IPS-11a (cell line): ENCODE measurements around the gene ALOX12.

Experiments
- H3K4me3 ChIP-seq: one replicate; pipeline ENCODE4 v1.5.1; 2013; ENCODE audit warnings: low read depth, low read length, control low read depth

ALOX12 gene

DNA sequence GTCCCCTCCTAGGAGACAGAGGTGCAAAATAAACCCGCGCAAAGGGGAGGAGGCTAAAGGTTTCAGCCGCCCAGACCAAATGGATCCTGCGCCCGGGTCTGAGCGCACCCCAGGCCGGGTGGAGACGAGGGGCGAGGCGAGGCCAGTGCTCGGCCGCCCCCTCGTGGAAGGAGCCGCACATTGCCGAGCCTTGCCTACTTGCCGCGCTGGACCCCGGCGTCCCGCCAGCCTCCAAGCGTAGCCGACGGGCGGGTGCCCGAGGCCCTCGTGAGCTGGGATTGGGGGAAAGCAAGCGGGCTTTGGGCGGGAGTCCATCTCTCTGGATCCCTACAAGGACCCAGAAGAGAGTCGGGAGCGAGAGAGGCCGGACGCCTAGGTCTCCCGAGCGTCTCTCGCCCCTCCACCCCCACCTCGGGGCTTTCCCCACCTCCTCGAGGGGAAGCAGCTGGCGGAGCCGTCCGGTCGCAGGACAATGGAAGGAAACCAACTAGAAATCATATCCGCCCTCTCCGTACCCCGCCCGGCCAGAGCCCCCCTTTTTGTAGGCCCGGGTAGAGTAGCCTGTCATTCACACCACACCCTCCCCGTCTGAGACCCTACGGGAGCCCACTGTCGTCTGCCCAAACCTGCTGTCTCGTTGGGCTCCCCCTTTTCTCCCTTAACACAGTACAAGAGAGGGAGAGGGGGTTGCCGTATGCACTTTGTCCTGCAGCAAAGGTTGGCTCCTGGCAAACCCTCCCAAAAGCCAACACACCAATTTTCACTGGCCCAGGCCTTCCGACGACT lies 26.3 kb downstream of the ALOX12 start:
- peak overlapping the region; percentile 17 for H3K4me3 ChIP-seq

DNA sequence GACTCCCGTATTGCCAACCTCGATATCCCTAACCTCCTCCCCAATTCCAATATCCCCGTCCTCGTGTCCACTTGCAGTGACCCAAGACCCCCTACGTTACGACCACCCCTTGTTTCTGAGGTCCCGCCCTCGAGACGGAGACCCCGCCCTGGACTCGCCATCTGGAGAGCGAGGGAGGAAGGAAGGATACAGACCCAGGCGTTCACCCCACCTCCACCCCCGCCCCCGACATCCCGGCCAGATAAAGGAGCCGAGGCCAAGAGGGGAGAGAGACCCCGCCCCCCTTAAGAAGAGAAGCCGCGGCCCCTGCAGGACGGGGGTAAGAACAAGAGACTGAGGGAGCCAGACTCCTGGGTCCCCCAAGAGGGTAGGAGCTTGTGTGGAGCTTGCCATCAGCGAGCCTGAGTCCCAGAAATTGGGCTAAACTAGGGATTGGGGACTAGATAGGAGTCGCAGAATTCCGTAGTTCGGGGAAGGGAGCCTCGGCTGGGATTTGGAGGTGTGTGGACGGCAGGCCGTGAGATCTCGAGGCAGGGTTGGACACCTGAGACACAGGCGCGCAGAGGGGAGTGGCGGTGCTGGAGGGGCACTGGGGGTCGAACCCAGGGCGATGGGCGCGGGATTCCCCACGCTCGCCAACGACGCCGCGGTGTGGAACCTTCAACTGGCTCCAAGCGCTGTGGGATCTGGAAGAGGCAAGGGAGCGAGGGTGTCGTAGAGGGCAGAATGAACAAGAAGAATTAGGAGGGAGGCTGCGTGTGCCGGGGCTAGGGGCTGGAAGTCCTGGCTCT lies 27.1 kb downstream of the ALOX12 start, which contains the start of gene BCL6B:
BCL6B (plus strand) TSS at position 270 of the 791 bp plus-strand sequence. CDS start 622 bp downstream, outside the sequence.
- peak within 1 kb of the TSS; percentile 17 for H3K4me3 ChIP-seq

DNA sequence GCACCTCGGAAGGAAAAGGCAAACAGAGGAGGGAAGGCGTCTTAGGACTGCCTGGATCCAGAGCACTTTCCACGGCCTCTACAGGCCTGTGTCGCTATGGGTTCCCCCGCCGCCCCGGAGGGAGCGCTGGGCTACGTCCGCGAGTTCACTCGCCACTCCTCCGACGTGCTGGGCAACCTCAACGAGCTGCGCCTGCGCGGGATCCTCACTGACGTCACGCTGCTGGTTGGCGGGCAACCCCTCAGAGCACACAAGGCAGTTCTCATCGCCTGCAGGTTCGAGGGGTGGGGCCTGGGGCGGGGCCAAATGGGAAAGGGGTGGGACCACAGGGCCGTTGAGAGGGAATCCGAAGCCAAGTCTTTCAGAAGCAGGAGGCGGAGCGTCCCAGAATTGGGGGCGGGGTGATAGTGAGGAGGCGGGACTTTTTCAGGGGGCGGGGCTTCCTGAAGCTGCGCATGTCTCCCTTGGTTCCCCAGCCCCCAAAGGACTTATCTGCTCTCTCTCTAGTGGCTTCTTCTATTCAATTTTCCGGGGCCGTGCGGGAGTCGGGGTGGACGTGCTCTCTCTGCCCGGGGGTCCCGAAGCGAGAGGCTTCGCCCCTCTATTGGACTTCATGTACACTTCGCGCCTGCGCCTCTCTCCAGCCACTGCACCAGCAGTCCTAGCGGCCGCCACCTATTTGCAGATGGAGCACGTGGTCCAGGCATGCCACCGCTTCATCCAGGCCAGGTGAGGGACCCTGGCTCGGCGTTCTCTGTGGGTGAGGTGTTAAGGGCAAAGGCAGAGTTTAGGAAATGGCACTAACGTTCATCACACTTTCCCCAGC lies 27.9 kb downstream of the ALOX12 start:
- H3K4me3 ChIP-seq: peak overlapping the region; percentile 9

DNA sequence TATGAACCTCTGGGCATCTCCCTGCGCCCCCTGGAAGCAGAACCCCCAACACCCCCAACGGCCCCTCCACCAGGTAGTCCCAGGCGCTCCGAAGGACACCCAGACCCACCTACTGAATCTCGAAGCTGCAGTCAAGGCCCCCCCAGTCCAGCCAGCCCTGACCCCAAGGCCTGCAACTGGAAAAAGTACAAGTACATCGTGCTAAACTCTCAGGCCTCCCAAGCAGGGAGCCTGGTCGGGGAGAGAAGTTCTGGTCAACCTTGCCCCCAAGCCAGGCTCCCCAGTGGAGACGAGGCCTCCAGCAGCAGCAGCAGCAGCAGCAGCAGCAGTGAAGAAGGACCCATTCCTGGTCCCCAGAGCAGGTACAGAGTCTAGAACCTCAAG lies 28.5 kb downstream of the ALOX12 start:
- H3K4me3 ChIP-seq: no peak overlapping the region

DNA sequence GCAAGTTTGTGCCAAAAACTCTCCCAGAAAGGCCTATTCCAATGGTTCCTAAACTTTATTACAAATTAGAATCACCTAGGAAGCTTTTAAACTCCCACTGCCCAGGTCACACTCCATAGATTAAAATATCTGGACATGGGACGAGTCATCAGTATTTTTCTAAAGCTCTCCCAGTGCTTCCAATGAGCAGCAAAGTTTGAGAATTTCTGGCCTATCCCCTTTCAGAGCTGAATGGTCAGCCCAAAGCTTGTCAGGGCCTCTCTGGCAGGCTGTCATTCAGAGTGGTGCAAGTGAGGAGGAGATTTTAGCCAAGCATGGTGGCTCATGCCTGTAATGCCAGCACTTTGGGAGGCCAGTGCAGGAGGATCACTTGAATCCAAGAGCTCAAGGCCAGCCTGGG lies 29.4 kb downstream of the ALOX12 start:
- no peak overlapping the region for H3K4me3 ChIP-seq

DNA sequence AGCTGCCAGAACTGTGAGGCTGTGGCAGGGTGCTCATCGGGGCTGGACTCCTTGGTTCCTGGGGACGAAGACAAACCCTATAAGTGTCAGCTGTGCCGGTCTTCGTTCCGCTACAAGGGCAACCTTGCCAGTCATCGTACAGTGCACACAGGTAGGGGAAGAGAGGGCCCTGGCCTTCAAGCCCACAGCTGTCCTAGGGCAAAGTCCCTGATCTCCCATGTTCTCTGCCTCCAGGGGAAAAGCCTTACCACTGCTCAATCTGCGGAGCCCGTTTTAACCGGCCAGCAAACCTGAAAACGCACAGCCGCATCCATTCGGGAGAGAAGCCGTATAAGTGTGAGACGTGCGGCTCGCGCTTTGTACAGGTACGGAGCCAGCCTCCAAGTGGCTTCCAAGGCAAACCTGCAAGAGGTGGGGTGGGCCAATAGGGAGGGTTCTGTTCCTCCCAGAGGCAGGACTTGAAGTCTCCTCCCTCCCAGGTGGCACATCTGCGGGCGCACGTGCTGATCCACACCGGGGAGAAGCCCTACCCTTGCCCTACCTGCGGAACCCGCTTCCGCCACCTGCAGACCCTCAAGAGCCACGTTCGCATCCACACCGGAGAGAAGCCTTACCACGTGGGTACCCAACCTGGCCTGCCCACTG lies 30.7 kb downstream of the ALOX12 start:
- no peak overlapping the region for H3K4me3 ChIP-seq

DNA sequence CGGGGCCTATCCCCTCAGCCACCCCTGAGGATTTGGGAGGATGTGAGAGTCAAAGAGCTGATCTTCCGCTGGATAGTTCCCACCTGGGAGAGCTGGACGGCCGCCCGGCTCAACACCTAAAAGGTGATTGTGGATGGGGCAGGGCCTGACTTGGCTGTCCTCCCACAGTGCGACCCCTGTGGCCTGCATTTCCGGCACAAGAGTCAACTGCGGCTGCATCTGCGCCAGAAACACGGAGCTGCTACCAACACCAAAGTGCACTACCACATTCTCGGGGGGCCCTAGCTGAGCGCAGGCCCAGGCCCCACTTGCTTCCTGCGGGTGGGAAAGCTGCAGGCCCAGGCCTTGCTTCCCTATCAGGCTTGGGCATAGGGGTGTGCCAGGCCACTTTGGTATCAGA lies 31.5 kb downstream of the ALOX12 start:
- H3K4me3 ChIP-seq: no peak overlapping the region

DNA sequence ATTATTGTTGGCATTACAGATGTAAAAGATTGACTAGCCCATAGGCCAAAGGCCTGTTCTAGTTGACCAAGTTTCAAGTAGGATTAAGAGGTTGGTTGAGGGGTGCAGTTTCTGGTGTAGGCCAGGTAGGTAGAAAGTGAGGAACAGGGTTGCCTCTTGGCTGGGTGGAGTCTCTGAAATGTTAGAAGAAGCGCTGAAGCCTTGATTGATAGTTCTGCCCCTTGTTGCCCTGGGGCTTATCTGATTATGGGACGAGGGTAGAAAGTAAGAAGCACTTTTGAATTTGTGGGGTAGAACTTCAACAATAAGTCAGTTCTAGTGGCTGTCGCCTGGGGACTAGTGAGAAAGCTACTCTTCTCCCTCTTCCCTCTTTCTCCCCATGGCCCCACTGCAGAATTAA lies 33.2 kb downstream of the ALOX12 start:
- no peak overlapping the region for H3K4me3 ChIP-seq

DNA sequence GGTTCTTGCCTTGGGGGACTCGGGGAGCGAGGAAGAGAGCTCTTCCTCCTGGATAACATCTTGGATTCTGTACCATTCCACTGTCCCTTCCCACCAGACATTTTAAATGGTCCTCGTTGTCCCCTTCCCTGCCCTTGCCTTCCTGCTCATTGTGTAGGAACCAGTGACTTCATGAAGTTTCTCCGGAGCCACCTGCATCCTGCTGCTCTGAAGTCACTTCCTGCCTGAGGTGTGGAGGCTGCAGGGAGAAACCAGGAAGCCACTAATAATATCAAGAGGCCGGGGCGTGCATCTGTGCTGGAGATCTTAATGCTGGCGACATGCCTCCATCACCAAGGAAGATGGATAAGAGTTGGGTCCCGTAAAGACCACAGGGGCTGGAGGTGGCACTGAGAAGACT lies 33.8 kb downstream of the ALOX12 start:
- H3K4me3 ChIP-seq: no peak overlapping the region

DNA sequence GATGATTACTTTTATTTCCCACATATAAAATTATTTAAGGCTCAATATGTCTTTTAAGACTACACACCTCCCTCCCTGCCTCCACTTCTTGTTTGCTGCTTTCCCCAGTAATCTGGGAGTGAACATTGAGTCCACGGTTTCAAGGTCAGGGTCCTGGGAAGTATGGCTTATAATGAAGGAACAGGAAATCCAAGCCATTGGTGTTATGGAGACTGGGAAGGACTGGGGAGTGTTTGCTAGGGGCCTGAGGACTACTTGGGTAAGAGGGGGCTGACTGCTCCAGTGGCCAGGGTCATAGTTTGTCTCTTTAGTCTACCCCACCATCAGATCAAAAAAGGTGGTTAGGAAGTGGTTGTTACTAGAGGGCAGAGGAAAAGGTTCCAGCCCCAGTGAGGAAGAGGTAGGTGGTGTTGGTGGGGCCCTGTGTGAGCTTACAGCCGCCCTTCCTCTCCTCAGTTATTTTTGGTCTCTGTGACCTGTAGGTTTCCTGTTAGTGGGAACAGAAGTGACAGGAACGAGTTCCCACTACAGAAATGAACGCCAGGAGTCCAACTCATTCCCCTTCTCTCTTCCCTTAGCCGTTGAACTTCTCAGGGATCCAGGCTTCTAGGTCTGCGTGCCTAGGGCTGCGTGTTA lies 39.2 kb downstream of the ALOX12 start:
- peak overlapping the region; percentile 73 for H3K4me3 ChIP-seq

DNA sequence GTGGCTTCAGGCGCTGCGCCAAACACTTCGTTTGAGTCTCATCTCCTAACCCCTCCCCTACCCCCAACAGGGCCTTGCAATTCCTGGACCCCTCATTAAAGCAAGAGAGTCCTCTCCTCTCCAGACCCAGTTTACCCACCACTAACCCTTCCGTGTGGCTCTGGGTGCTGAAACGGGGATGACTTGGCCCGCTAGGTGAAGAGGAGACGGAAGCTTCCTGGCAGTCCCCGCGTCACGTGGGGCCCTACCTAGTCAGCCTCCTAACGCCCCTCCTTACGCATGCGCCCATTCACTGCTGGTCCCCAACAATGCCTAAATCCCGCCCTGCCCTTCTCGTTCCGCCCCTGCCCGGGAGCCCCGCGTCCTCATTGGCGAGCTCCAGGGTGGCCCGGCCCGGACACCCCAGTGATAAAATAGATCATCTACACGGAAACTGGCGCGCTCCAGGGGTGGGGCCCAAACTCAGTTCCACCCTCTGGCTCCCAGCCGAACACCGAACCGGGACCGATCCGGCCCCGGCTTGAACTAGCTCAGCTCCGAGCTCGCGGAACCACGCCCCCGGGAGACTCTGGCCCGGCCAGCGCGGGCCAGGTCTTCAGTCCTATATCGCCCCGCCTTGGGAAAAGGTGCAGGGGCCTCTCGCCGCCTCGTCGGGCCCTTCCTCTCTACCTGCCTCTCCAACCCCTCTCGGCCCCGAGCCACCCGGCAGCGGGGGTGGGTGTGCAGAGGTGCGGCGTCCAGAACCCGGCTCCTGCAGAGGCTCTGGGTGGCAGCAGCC lies 39.9 kb downstream of the ALOX12 start, which contains the start of gene SLC16A13:
SLC16A13 (plus strand) TSS at position 425 of the 778 bp plus-strand sequence. CDS start 368 bp downstream, outside the sequence.
- H3K4me3 ChIP-seq: peak within 1 kb of the TSS; percentile 73

DNA sequence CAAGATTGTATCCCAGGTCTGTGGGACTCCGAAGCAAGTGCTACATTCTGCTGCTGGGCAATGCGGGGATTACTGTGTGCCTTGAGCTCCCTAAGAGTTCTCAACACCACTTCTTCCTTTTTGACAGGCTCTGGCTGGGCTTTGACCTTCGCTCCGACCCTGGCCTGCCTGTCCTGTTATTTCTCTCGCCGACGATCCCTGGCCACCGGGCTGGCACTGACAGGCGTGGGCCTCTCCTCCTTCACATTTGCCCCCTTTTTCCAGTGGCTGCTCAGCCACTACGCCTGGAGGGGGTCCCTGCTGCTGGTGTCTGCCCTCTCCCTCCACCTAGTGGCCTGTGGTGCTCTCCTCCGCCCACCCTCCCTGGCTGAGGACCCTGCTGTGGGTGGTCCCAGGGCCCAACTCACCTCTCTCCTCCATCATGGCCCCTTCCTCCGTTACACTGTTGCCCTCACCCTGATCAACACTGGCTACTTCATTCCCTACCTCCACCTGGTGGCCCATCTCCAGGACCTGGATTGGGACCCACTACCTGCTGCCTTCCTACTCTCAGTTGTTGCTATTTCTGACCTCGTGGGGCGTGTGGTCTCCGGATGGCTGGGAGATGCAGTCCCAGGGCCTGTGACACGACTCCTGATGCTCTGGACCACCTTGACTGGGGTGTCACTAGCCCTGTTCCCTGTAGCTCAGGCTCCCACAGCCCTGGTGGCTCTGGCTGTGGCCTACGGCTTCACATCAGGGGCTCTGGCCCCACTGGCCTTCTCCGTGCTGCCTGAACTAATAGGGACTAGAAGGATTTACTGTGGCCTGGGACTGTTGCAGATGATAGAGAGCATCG lies 42.4 kb downstream of the ALOX12 start:
- H3K4me3 ChIP-seq: no peak overlapping the region

DNA sequence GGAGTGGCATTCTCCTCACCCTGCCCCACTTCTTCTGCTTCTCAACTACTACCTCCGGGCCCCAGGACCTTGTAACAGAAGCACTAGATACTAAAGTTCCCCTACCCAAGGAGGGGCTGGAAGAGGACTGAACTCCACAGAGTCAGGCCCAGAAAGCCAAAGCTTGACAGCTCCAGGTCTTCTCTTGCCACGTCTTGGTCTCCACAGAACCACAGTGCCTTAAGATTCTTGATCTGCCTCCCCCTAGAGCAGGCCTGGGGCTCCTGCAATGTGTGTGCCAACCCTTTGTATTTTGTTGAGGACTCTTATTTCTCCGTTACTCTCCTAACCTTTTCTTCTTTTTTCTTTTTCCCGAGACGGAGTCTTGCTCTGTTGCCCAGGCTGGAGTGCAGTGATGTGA lies 44.0 kb downstream of the ALOX12 start:
- H3K4me3 ChIP-seq: no peak overlapping the region

DNA sequence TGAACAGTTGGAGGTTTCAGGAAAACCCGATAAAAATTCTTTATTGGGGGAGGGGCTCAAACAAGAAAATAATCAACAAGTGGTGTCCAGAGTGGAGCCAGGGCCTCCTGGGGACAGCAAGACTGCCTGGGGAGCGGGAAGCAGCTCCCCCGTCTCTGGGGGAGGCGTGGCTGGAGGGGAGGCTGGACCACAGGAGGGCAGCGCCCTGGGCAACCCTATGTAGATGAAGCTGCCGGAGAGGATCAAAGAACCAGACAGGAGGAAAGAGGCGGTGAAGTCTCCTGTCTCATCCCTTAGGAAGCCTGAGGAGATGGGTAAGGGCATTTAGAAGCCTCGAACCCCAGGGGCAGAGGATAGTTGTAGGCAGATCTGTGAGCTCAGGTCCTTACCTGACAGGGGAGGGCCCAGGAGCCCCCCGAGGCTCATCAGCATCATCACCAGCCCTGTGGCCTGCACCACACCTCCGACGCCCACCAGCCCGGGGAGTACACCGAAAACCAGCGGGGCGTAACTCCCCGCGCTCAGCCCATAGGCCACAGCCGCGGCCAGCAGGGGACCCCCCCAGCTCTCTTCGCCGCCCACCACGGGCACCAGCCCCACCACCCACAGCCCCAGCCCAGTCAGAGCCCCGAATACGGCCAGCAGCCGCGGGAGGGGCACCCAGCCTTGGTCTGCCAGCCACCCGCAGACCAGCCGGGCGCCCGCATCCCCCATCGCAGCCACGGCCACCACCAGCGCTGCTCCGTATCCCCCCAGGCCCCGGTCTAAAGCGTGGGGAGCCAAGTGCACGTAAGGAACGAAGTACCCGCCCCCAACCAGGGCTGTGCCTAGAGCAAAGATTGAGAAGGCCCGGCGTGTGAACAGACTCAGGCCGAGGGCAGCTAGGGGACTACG lies 46.0 kb downstream of the ALOX12 start:
- H3K4me3 ChIP-seq: peak overlapping the region; percentile 50

DNA sequence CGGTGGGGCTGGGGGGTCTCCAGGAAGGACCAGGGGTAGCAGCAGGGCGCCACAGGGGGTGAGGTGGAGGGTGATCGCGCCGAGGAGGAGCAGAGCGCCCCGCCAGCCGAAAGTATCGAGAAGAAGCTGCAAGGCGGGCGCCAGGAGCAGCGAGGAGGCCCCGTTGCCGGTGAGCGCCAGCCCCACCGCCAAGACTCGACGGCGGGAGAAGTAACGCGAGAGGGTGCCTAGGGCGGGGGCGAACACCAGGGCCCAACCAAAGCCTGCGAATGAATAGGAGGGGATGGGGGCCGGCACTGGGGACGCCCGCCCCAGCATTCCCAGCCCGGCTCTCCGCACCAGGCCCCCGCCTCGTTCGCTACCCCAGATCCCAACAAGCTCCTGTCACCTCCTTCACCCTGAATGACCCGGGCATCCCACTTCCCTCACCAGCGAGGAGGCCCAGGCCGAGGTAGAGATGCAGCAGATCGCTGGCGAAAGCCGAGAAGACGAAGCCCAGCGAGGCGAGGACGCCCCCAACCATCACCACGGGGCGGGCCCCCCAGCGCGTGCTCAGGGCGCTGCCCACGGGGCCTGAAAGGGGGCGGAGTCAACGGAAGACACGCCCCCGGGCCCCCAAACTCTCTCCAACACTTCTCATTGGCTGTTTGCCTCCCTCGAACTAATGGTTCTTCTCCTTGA lies 46.8 kb downstream of the ALOX12 start:
- peak overlapping the region; percentile 50 for H3K4me3 ChIP-seq

DNA sequence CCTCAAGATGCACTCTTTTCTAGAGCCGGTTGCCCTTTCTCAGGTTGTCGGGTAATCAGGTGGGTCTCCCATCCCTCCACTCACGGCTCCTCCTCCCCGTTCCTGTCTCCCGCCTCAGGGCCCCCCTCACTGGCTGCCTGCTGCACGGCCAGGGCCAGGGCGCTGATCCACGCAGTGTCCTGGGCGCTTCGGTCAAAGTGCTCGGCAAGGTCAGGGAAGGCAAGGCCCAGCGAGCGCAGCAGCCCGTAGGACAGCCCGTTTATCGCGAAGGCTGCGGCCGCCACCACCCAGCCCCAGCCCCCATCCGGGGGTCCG lies 47.3 kb downstream of the ALOX12 start:
- H3K4me3 ChIP-seq: peak overlapping the region; percentile 50
